CD4-positive, alpha-beta T cell treated with Interleukin-6 at 100 ng/mL for 8 hours (primary cell): Measurements from ENCODE around the gene ZDHHC14.
A peak's percentile ranks its signal among the peaks of the same experiment; 100 is the strongest.
"Not testable (repeated sequence)": the region's sequence is repeated elsewhere in the genome, so short reads cannot be mapped to it uniquely, and the experiment has no call there.

Experiments used
- DNase-seq: peaks from one replicate; pipeline ENCODE4 v3.0.0-alpha.2; 2020; ENCODE audit warnings: mixed read lengths, low spot score

Gene ZDHHC14

DNA sequence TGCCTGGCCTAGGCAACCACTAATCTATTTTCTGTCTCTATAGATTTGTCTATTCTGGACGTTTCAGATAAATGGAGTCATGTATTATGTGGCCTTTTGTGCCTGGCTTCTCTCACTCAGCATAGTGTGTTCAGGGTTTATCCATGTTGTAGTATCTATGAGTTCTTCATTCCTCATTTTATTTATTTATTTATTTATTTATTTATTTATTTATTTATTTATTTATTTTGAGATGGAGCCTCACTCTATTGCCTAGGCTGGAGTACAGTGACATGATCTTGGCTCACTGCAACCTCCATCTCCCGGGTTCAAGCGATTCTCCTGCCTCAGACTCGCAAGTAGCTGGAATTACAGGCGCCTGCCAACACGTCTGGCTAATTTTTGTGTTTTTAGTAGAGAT is 86.3 kb downstream of the ZDHHC14 start:
- DNase-seq, result not testable (repeated sequence)

DNA sequence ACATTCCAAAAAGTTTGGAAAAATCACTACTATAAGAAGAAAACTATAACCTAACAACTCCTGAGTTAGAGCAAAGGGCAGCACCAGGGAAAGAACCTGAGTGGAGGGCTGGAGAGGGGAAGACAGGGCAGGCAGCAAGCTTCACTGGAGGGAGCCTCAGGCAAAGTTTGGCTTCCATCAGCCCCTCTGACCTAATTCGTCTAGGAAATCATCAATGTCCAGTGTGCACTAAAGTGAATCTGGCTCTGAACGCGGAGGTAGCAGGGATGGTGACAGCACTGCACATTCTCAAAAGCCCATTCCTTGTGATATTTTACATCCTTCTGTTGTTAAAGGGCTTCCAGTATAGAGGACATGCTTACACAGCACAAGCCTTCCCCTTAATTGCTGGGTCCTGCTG is 87.1 kb downstream of the ZDHHC14 start:
- no peak for DNase-seq

DNA sequence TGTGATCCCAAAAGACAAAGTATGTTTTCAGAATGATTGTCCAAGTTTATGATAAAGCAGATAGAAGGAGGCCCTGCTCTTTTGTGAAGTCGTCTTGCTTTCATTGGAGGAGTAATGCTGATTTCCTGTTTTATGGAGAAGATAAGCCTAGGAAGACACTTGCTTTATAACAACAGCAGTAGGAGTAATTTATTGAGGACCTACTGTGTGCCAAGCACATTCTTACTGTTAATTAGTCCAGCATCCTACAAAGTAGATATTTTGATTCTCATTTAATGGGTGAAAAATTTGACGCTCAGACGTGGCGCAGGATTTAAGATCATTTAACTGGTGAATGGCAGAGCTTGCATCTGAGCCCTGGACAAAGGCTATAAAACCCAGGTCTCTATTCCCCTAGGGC is 87.6 kb downstream of the ZDHHC14 start:
- DNase-seq, result no peak

DNA sequence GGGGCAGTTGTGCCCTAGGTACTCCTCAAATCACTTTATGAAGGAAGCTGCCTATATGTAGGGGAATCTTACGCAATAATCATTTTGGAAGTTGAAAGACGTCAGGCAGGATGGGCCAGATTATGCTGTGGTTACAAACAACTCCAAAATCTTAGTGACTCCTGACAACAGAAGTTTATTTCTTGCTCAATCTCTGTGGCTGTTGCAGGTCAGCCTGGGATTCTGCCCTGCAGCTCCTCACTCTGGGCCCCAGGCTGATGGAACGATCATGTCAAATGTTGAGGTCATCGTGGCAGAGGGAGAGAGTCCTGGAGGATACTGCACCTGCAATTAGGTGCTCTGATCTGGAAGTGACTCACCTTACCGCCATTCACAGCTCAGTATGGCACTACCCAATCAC is 88.4 kb downstream of the ZDHHC14 start:
- no peak for DNase-seq

DNA sequence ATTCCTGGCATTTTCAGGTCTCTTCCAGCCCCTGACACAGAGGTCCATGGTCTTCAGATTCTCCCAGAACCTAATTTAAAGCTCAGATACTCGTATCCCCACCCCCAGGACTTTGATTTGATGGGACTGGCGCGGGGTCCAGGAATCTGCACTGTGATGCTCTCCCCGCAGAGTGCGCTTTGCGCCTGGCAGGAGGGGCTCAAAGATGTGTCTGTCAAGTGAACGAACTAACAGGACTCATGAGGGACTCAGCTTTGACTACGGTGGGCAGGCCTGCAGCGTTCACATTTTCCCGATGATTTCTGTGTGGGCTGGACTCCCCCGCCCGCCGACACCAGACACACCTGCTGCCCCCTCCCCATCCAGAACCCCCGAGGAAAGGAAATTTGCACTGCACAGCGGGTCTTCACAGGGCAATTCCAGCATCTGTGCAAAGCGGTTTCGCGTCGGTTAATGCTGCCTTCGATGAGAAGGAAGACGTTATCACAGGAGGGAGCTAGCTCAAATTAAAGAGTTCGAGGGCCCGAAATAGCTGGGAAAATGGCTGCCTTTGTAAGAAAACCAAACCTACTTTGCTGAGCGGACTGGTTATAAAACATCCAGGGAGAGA is 90.2 kb downstream of the ZDHHC14 start:
- no peak for DNase-seq

DNA sequence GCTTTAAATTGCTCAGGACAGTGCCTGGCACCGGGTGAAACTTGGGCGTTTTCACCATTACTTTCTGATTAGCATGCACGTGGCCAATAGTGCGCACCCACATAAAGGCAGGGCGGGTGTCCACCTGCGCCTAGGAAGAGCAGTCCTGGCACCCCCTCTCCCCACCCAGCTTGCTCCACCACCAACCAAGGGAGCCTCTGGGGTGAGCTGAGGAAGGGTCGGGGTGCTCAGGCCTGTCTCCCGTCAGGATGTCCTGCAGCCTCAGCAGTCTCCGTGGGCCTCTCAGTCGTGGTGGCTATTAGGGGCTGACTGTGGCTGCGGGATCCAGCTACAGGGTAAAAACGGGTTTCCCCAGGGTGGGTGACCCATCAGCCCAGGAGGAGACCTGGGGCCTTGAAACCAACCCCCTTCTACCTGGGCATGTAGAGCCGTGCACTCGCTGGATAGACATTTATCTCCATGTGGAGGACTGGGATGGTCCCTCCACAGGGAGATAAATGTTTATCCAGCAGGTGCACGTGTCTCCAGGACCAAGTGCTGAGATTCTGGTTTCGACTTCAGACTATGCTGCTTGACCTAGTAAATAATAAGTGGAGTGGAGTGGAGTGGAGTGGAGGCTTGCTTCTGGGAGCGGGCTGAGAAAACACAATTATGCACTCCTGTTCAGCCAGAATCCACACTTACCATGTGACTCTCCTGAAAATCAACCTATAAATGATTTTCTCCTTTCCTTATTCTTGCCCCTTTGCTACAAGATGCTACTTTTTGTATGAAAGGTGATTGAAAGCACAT is 91.1 kb downstream of the ZDHHC14 start:
- no peak for DNase-seq

DNA sequence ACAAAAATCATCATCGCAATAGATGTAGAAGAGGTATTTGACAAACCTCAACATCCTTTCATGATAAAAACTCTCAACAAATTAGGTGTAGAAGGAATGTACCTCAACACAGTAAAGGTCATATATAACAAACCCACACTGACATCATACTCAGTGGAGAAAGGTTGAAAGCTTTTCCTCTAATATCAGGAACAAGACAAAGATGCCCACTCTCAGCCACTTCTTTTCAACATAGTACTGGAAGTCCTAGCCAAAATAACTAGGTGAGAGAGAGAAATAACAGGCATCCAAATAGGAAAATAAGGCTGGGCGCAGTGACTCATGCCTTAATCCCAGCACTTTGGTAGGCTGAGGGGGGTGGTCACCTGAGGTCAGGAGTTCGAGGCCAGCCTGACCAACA is 95.8 kb downstream of the ZDHHC14 start:
- no peak for DNase-seq

DNA sequence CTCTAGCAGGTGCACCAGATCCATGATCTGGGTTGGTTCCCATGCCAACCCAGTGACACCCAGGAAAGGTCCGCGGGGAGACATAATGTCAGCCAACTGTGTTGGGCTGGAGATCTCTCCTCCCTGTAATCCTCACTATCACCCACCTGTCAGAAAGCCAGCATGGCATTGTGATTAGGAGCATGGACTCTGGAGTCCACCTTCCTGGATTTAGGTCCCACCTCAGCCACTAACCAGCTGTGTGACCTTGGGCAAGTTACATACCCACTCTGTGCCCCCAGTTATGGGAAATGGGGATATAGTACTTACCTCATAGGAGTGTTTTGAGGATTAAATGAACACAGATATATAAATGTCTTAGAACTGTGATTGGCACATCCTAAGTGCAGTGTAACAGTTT is 97.9 kb downstream of the ZDHHC14 start:
- DNase-seq, result no peak

DNA sequence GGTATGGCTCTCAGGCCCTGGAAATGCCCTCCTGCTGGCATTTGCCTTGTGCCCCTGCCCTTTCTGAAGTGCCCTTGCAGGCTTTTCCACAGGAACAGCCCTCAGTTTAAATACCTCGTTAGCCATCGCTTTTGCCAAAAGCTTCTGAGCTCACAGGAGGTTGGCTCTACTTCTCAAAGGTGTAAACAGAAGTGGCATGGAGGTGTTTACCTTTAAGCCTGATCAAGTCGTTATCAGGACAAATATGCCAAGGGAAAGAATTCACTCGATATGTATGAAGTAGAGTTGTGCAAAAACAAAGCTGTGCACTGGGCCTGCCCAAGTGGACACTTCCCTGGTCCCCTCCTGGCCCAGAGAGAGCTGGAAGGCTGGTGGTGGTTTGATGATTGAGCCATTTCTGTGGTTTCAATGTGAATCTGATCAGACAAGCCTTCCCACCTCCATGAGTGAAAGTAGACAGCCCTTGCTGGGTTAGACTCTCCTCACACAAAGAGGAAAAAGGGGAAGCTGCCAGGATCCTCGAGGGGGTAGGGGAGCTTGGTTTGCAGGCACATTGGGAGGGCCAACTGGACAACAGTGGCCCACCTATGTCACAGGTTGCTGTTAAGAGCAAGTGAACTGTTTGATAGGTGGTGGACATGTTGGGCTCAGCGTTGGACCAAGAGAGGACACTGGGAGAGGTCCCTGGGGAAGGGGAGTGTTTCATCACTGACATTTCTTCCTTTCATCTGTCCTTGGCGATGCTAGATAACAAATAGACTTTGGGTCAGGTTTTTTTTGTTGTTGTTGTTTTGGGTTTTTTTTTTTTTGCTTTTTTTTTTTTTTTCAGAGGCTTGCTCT is 98.7 kb downstream of the ZDHHC14 start:
- no peak for DNase-seq

DNA sequence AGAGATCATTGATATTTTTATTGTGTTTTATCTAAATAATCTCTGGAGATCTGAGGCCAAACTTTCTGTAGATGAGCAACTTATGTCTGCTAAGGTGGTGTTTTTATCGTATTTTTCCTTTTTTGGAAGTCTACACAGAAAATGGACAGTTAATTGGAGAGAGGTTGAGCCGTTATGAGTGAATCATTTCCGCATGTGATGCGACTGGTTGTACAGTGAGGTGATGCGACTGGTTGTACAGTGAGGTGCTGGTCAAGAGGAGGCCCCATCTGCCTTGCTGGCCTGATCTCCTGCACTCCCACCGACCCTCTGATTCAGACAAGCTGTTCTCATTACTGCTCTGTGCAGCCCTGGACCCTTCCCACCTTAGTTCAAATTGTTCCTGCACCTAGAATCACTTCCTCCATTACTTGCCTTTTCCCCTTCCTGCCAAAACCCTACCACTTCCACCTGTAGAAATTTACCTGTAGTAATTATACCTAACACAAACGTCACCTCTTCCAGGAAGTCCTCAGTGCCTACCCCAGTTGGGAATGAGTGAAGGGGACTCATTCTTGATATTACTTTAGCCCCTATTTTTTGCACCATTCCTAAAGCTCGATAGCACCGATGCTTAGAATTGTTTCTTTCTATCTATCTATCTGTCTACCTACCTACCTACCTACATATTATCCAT is 100.3 kb downstream of the ZDHHC14 start:
- DNase-seq, result no peak

DNA sequence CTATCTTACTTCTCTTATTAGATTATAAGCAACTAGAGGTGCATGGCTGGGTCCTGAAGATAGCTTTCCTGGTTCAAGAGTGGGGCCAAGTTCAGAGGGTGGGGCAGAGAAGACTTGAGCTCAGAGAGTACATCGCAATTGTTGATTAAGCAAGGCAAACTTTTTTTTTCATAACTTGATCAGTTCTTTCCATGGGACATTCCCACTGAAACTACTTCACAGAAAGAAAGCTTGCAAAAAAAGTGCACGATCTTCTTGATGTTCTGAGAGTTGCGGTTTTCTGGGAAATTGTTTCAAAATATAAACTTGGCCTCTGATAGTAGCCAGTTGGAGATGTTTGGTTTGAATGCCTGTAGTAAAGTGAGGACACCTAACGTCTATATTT is 100.9 kb downstream of the ZDHHC14 start:
- no peak for DNase-seq

DNA sequence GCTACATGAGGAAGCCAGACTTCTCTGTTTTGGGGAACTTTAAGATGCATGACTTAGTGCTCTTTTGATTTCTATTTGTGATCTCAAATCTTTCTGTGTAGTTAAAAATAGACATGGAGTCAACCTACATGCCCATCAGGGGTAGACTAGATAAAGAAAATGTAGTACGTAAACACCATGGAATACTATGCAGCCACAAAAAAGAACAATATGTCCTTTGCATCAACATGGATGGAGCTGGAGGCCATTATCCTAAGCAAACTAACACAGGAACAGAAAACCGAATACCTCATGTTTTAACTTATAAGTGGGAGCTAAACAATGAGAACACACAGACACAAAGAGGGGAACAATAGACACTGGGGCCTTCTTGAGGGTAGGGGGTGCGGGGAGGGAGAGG is 102.8 kb downstream of the ZDHHC14 start:
- DNase-seq, result no peak

DNA sequence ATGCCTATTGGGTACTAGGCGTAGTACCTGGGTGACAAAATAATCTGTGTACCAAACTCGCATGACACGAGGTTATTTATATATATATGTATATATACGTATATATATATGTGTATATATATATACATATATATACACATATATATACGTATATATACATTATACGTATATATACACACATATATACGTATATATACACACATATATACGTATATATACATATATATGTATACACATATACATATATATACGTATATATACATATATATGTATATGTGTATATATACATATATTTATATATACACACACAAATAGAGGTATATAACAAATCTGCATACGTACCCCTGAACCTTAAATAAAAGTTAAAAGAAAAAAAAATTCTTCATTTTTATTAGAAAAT is 103.2 kb downstream of the ZDHHC14 start:
- DNase-seq, result no peak

DNA sequence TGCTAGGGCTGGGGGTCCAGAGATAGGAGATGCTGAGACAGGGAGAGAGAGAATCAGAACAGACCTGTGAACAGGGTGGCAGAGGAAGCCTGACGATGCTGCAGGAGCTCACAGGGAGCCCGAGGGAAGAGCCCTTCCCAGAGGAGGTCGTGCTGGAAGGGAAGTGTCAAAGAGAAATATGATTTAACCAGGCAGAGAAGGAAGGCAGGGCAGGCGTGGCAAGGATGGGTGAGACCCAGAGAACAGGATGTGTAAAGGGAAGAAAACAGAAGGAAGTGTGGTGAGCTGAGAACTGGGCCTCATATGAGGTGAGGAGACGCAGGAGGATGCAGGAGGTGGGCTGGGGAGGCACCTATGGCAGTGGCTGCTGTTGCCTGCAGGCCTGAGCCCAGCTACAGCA is 105.6 kb downstream of the ZDHHC14 start:
- DNase-seq, result peak; percentile 43

DNA sequence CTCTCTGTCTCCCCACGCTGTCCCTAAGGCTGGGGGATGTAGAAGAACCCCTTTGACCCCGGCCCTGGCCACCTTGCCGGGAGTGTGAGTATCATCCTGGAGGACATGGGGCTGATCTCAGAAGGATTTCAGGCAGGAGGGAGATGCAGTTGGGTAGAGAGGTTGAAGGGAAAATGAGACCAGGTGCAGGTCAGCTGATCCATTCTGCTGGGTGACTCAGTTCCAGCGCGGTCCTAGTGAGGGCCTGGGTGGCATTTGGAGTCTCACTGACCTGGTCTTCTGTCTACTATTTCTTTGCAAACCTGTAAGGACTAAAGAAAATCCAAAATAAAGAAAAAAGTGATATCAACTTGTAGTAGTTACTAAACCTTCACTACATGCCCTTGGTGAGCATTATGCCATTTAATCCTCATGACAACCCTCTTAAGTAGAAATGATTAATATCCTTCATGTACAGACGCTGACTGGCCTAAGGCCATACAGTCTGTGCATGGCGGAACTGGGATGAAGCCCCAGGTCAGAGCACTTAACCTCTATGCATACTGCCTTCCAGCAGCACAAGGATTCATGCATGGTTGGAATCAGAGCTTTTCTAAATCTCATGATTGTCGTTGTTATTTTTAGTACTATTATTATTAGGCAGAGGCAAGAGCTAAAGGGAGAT is 106.3 kb downstream of the ZDHHC14 start:
- no peak for DNase-seq

DNA sequence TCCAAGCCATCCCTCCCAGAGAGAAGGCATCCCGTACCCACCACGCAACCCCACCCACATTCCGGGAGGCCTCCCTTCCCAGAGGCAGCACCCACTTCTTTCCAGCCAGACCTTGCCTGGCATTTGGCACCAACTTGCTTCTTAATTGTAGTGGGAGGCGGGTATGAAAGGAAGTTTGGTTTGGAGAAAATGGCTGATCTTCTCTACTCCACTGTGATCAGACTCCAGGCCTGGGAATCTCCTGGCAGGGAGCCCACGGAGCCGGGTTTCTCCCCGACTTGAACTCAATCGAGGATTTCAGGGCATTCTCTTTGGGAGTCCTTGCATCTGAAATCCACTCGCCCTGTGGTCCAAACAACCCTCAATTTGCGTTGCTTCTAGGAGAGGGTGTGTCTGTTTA is 107.1 kb downstream of the ZDHHC14 start:
- DNase-seq, result no peak

DNA sequence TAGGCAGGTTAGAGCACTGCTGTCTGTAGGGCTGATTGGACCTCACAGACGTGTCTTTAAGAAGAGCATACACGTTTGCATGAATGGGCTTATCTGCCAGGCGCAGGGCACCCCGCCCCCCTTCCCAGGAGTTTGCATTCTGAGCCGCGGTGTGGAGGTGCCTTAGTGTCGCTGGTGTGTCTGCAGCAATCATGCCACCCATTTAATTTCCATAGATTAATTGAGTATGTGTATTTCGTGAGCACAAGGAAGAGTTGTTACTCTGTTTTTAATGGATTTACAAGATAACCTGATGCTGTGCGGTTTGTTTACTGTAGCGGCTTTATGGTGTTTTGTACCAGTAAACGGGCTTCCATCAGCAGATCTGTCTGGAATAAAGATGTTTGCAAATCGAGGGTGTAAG is 107.7 kb downstream of the ZDHHC14 start:
- no peak for DNase-seq

DNA sequence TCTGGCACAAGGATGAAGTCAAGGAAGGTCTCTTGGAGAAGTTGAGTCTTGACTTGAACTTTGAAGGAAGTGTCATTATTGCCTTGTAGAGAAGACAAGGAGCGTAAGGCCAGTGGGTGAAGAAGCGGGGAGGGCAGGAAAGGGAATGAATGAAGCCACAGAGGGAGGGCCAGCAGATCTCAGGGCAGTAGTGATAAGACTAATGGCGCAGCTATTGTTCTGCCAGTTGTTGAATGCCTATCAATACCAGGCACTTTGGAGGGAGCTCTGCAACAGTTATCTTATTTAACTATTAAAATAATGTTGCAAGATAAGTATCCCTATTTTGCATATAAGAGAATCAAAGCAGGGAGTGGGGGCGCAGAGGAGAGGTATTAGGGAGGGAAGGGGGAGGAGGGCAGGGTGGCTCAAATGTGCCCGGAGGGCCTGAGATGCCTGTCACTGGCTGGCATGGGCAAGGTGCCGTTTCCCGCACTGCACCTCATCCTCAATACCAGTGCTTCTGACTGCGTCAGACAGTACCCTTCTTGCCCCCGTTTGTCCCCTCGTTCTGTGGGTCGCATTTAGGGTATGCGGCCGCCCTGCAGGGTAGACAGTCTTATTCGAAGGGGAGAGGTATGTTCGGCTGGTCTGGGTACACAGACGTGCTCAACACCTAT is 109.8 kb downstream of the ZDHHC14 start:
- DNase-seq, result no peak

DNA sequence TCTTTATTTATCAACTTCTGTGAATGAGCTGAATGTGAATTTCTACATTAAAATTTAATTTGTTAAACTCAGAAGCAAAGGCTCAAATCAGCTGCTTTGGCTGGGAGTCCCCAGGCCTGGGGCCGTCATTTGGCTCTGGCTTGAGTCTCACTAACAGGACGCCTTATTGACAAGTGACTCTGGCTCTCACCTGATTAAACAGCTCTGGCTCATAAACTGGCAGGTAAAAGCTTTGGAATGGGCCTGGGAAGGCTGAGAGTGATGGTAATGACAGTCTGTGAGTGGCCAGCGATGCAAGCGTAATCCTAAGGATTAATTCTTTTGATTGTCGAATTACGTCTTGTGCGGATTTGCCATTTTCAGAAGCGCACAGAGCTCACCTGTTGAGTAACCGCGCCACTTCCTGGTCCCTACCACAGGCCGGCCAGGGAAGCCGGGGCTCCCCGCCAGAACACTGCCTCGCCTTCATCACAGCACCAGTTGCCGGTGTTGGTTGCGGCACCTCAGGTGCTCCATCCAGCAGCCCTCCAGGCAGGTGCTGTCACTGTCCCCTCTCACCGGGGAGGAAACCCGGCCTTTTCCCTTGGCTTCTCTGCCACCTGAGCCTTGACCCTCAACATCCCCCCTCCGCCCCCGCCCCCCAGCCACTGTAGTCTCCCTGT is 110.7 kb downstream of the ZDHHC14 start:
- DNase-seq, result no peak

DNA sequence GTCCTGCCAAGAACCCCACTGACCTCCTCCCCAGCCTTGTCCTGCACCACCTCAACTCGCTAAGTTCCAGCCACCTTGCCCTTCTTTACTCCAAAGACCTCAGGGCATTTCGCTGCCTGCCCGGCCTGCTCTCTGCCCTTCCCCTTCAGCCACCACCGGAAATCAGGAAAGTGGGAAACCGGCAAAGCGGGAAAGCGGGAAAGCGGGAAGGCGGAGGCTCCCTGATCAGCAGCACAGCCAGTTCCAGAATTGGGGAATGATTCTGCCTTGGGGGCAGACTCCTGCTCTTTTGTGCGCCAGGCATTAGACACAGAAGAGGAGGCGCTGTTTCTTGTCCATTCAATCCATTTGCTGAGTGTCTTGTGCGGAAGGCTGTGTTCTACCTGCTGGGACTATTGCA is 111.3 kb downstream of the ZDHHC14 start:
- no peak for DNase-seq

DNA sequence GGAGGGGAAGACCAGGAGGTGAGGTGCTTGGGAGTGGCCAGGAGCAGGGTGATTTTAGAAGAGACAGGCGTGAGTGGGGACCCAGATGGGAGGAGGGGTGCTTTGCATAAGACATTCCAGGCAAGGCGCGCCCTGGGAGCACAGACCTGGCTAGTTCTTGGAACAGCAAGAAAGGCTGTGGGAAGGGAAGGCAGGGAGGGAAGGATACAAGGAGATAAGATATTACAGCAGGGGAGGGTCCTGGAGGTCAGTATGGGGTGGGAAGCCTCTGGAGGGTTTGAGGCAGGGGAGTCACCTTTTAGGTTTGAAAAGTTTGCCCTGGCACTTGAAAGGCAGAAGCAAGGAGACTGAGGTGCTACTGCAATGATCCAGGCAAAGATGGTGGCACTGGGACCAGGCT is 111.8 kb downstream of the ZDHHC14 start:
- no peak for DNase-seq
